ENCODE data around the gene GUCA2A. TPM values are rescaled to one million over a fixed set of nuclear protein-coding genes. Genes with fewer than 3 reads are reported as not detected.

The GUCA2A gene
- total and polyA plus RNA-seq, 9 of the 15 experiments (the other 6 are each of a cell fraction or from before 2014, with no cell fraction given), result not detected

- ATAC-seq, result no peak
- 0 out of 2 replicates have a peak, but pooled peaks cover 3% of the 10 kb centered on the region for H4K20me1 ChIP-seq (replicated peaks; ENCODE audit: control insufficient read depth, insufficient read depth, low read length)
- ChIA-PET POLR2A (interaction anchor here (0.6 to 1.2 kb wide), 2 partner anchors 9 to 487 kb away, joined by 3 read pairs; no protein-coding TSS in a partner anchor), CTCF (ENCODE audit: low intra/inter-chr PET ratio) (no interaction called here)
- no peaks in the 10 kb centered on the region for H3K27me3 ChIP-seq (ENCODE audit: control insufficient read depth in 2 of 2, insufficient read depth in 2 of 2, low read length in 2 of 2)
- no peak overlapping the region for H3K27ac ChIP-seq (ENCODE audit: extremely low read depth, low read depth, low read length)
- H3K79me2 ChIP-seq (ENCODE audit: control insufficient read depth, insufficient read depth, low read length), result no peaks in the 10 kb centered on the region
- no peak overlapping the region for H3K4me2 ChIP-seq (ENCODE audit: insufficient read depth, low read length)
- no peak overlapping the region for H3K9ac ChIP-seq (ENCODE audit: insufficient read depth in 1 of 2, low read depth in 2 of 2, low read length in 2 of 2)
- no peak overlapping the region for H3K4me3 ChIP-seq
- DNase-seq (ENCODE audit: extremely low read depth in 1 of 4, low spot score in 3 of 4), result peak in 1 of 4 experiments; percentile 25
- TF ChIP-seq SFPQ (IDR thresholded peaks at IDR 0.05; ENCODE audit: low read depth, low read length) (no peak), C11orf30 (IDR thresholded peaks at IDR 0.05; ENCODE audit: low read depth) (peak; percentile 75; the same call in 1 of the 2 replicates), MAFG (tag; conservative IDR thresholded peaks at IDR 0.05) (peak; percentile 62), ZNF274 (IDR thresholded peaks at IDR 0.05; ENCODE audit: borderline replicate concordance, low read depth, low read length) (no peak), ZNF316 (IDR thresholded peaks at IDR 0.05) (peak; percentile 75), HCFC1 (IDR thresholded peaks at IDR 0.05; ENCODE audit: low read depth, low read length) (no peak), NR2F6 (CRISPR knock-in tag; IDR thresholded peaks at IDR 0.05) (no peak), SOX6 (IDR thresholded peaks at IDR 0.05) (0 out of 2 replicates have a peak, but pooled peaks have one; percentile 18), RREB1 (CRISPR knock-in tag; IDR thresholded peaks at IDR 0.05) (no peak)
- H2AFZ ChIP-seq (ENCODE audit: low read depth, low read length), result no peak overlapping the region
- no peaks in the 10 kb centered on the region for H3K9me1 ChIP-seq (ENCODE audit: control insufficient read depth, insufficient read depth, low read length)
- peaks cover 0 to 3% of the 10 kb centered on the region in 2 experiments; a peak in 2 of 5 replicates for H3K4me1 ChIP-seq (replicated peaks in 1 of 2; ENCODE audit: control insufficient read depth in 2 of 2, insufficient read depth in 2 of 2, low read length in 2 of 2)
- FAIRE-seq, result no peak
- H3K36me3 ChIP-seq (ENCODE audit: control insufficient read depth, insufficient read depth, low read length), result peaks cover 42% of the 10 kb centered on the region; the same call in 2 of the 3 replicates
- WGBS (ENCODE audit: insufficient coverage, low coverage, missing lambda C conversion rate), result 18% methylated on average over 3 of the region's 3 CpGs
- BruUV-seq (replicated peaks), result no TSS peak
- no peaks in the 10 kb centered on the region for H3K9me3 ChIP-seq (replicated peaks; ENCODE audit: control insufficient read depth, insufficient read depth, low read depth, low read length)
- intact Hi-C loops (cut with micrococcal nuclease) (loop anchor here (10.0 kb wide), 1 partner anchor 603 kb away; no protein-coding TSS in a partner anchor), in situ Hi-C loops (cut with MboI) (no loop called here)
Measured at GRCh38 chr1:42178249-42178648, 13.7 kb upstream of the GUCA2A start.

All from K562 (cell line).